ENCODE results near the gene SGPP1. TPM values are rescaled to one million over a fixed set of nuclear protein-coding genes. Genes with fewer than 3 reads are reported as not detected.

SGPP1 gene
- total and polyA plus RNA-seq, 2 of the 8 experiments (the other 6 are each of a cell fraction or from before 2014, with no cell fraction given): 5.7 to 8.1 TPM

GRCh38 chr14:63773504-63773903 lies 45.6 kb upstream of the SGPP1 start (continued):
- TF ChIP-seq KDM1A (IDR thresholded peaks at IDR 0.05; ENCODE audit: borderline replicate concordance, low read length): no peak
- no peak for TF ChIP-seq NANOG (IDR thresholded peaks at IDR 0.05; ENCODE audit: insufficient read depth, low read depth, low read length, poor library complexity, severe bottlenecking)
